ENCODE measurements around the gene MYBPH. TPM values are rescaled to one million over a fixed set of nuclear protein-coding genes. Genes with fewer than 3 reads are reported as not detected.

Gene MYBPH
- total and polyA plus RNA-seq, 2 donors (not counting 3 experiments of a cell fraction or from before 2014, with no cell fraction given) = not detected

DNA sequence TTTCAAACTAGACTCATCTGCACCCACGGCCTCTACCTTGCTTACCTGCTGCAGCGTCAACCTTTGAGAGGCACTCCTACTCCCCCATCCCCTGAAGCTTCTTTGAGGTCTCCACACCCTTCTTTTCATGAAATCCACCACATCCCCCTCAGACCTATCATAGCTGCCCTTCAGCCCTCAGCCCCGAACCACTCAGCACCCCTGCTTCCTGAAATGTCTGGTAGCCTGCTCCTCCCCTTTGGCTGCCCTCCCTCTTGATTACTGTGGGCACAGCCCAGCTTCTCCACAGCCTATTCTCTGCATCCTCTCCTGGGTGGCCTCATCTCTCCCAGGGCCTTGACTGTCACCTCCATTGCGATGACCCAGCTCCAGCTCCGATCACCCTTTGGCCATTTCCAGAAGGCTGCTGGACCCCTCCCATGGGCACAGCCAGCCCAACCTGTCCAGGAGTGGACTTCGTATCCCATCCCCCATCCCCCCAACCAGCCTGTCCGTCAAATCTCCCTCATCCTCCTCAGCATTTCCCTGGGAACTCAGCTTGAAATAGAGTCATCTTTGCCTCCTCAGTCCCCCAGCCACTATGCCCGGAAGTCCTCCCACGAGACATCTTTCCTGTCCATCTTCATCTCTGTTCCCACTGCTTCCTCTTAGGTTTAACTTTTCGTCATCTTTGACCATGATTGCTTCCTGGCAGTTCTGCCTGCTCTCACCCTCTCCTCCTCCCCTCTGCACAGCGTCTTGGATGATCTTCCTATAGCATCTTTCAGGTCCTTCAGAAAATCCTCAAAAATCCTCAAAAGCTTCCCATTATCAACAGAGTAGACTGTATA, 54.2 kb downstream of the MYBPH start:
- H3K4me1 ChIP-seq (ENCODE audit: control insufficient read depth, extremely low read depth, insufficient read depth, low read length) = no peaks in the 10 kb centered on the region
- TF ChIP-seq GATA2 (IDR thresholded peaks at IDR 0.05; ENCODE audit: insufficient read depth, insufficient read length, low read depth, low read length) (no peak), JUN (IDR thresholded peaks at IDR 0.05; ENCODE audit: borderline replicate concordance, insufficient read depth, insufficient read length, low read depth) (no peak), EZH2 (IDR thresholded peaks at IDR 0.05; ENCODE audit: borderline replicate concordance, low read depth, low read length, severe bottlenecking) (no peak), POLR2AphosphoS5 (IDR thresholded peaks at IDR 0.05; ENCODE audit: insufficient read depth, low read depth, low read length) (no peak), CTCF (IDR thresholded peaks at IDR 0.05; ENCODE audit: extremely low read depth in 1 of 2, insufficient read depth in 1 of 2, low read depth in 1 of 2, low read length in 2 of 2) (no peak), FOS (IDR thresholded peaks at IDR 0.05; ENCODE audit: borderline replicate concordance, insufficient read depth, low read length) (no peak), MYC (IDR thresholded peaks at IDR 0.05; ENCODE audit: low read depth, low read length) (no peak), POLR2A (IDR thresholded peaks at IDR 0.05; ENCODE audit: low read depth, low read length) (no peak), MAX (IDR thresholded peaks at IDR 0.05; ENCODE audit: insufficient read depth, insufficient read length) (no peak)
- intact Hi-C loops (cut with micrococcal nuclease) = no loop called here
- no peak overlapping the region for H3K9ac ChIP-seq (replicated peaks; ENCODE audit: extremely low read depth, insufficient read depth, low read length)
- ChIA-PET CTCF (interaction anchor here (0.7 to 10.8 kb wide), 4 partner anchors 49 to 146 kb away, joined by 3 to 341 read pairs (median 162); no protein-coding TSS in a partner anchor), POLR2A (no interaction called here)
- no peak overlapping the region for H3K27ac ChIP-seq (ENCODE audit: insufficient read depth, low read depth, low read length)
- no peak for FAIRE-seq
- peaks cover 20 to 40% of the 10 kb centered on the region in 2 experiments for H3K27me3 ChIP-seq (ENCODE audit: control insufficient read depth in 2 of 2, insufficient read depth in 2 of 2, low read length in 2 of 2)
- H4K20me1 ChIP-seq (replicated peaks; ENCODE audit: control insufficient read depth, extremely low read depth, insufficient read depth, low read length) = no peaks in the 10 kb centered on the region
- H2AFZ ChIP-seq (ENCODE audit: low read depth, low read length) = no peak overlapping the region
- dilution Hi-C loops (cut with MboI; ENCODE audit: extremely low pct_ligation_motif_present, low sequenced_read_pairs) = no loop called here
- H3K4me2 ChIP-seq (ENCODE audit: insufficient read depth, low read length) = no peak overlapping the region
- no peaks in the 10 kb centered on the region for H3K9me1 ChIP-seq (replicated peaks; ENCODE audit: control insufficient read depth, extremely low read depth, insufficient read depth, low read length)
- H3K4me3 ChIP-seq (replicated peaks in 1 of 3; ENCODE audit: insufficient read depth in 1 of 3, low read depth in 1 of 3, low read length in 3 of 3) = no peak overlapping the region
- no TSS peak for BruUV-seq (replicated peaks)
- no peaks in the 10 kb centered on the region for H3K9me3 ChIP-seq (replicated peaks; ENCODE audit: control insufficient read depth, insufficient read depth, low read length)
- H3K36me3 ChIP-seq (ENCODE audit: control insufficient read depth in 2 of 2, extremely low read depth in 1 of 2, insufficient read depth in 2 of 2, low read length in 2 of 2) = no peaks in the 10 kb centered on the region
- DNase-seq (ENCODE audit: low read depth, low spot score) = no peak
- H3K79me2 ChIP-seq (ENCODE audit: control insufficient read depth, insufficient read depth, low read length) = no peaks in the 10 kb centered on the region

Data from endothelial cell of umbilical vein (primary cell).